Erythroblast (primary cell): Measurements from ENCODE around the gene ZCCHC24.

Source experiments
- GATA1 ChIP-seq: IDR thresholded peaks from 2 replicates; pipeline ENCODE4 v1.6.1; 2011; ENCODE audit warnings: low read depth, mild to moderate bottlenecking, control low read depth, low read length, moderate library complexity
- POLR2A ChIP-seq: IDR thresholded peaks from 2 replicates; pipeline ENCODE4 v1.6.1; 2011; ENCODE audit warnings: mild to moderate bottlenecking, low read length

GRCh38 chr10:79345241-79346011, 100.0 kb downstream of the ZCCHC24 start:
- TF ChIP-seq POLR2A, result no peak
- no peak for TF ChIP-seq GATA1
